ENCODE measurements around the gene ABCG1. TPM values are rescaled to one million over a fixed set of nuclear protein-coding genes. Genes with fewer than 3 reads are reported as not detected.

Gene ABCG1
- total RNA-seq, 3 donors from 2014 or later: 10.6 to 26.2 (median 23.7) TPM

- Histone ChIP-seq H3K4me1 (peaks cover 0 to 4% of the 10 kb centered on the region in 2 donors), H3K27me3 (no peaks in the 10 kb centered on the region), H3K4me3 (peak overlapping the region in 2 of 3 donors; percentile 3 to 39), H3K36me3 (no peaks in the 10 kb centered on the region), H3K27ac (peak overlapping the region; percentile 84 to 90), H3K9me3 (no peaks in the 10 kb centered on the region)
- no peak for DNase-seq (ENCODE audit: low spot score in 2 of 2)
- intact Hi-C loops (cut with DNase I; ENCODE audit: low total_unique reads): no loop called here
- TF ChIP-seq CTCF (IDR thresholded peaks at IDR 0.05): no peak
- no peak for TF ChIP-seq POLR2AphosphoS5 (IDR thresholded peaks at IDR 0.05)
- TF ChIP-seq POLR2A (IDR thresholded peaks at IDR 0.05): no peak
Measured at GRCh38 chr21:42300045-42300583, 81.2 kb downstream of the ABCG1 start.

GRCh38 chr21:42300956-42301355 is 82.0 kb downstream of the ABCG1 start:
- intact Hi-C loops (cut with DNase I; ENCODE audit: low total_unique reads): no loop called here
- H3K4me3 ChIP-seq: no peak overlapping the region
- H3K9me3 ChIP-seq: no peaks in the 10 kb centered on the region
- H3K36me3 ChIP-seq: no peaks in the 10 kb centered on the region
- DNase-seq (ENCODE audit: low spot score in 2 of 2): no peak
- peak overlapping the region; percentile 48 to 80 for H3K27ac ChIP-seq
- no peak for TF ChIP-seq POLR2A (IDR thresholded peaks at IDR 0.05)
- no peak for TF ChIP-seq CTCF (IDR thresholded peaks at IDR 0.05)
- TF ChIP-seq POLR2AphosphoS5 (IDR thresholded peaks at IDR 0.05): no peak
- peaks cover 0 to 4% of the 10 kb centered on the region in 2 donors for H3K4me1 ChIP-seq
- H3K27me3 ChIP-seq: no peaks in the 10 kb centered on the region

- Histone ChIP-seq H3K27ac (peak overlapping the region; percentile 48 to 80), H3K4me1 (peaks cover 0 to 4% of the 10 kb centered on the region in 2 donors), H3K36me3 (no peaks in the 10 kb centered on the region), H3K27me3 (no peaks in the 10 kb centered on the region), H3K4me3 (no peak overlapping the region), H3K9me3 (no peaks in the 10 kb centered on the region)
- DNase-seq (ENCODE audit: low spot score in 2 of 2): no peak
- no peak for TF ChIP-seq CTCF (IDR thresholded peaks at IDR 0.05)
- peak in 1 of 3 donors; percentile 53 for TF ChIP-seq POLR2AphosphoS5 (IDR thresholded peaks at IDR 0.05)
- no peak for TF ChIP-seq POLR2A (IDR thresholded peaks at IDR 0.05)
- intact Hi-C loops (cut with DNase I; ENCODE audit: low total_unique reads): no loop called here
Measured at GRCh38 chr21:42301371-42302075, 82.6 kb downstream of the ABCG1 start.

GRCh38 chr21:42302076-42302650 is 83.2 kb downstream of the ABCG1 start:
- TF ChIP-seq CTCF (IDR thresholded peaks at IDR 0.05): no peak
- peak in 1 of 3 donors; percentile 50 for TF ChIP-seq POLR2AphosphoS5 (IDR thresholded peaks at IDR 0.05)
- TF ChIP-seq POLR2A (IDR thresholded peaks at IDR 0.05): no peak
- no peak overlapping the region for H3K4me3 ChIP-seq
- H3K36me3 ChIP-seq: no peaks in the 10 kb centered on the region
- H3K27ac ChIP-seq: peak overlapping the region; percentile 25 to 77
- no peak for DNase-seq (ENCODE audit: low spot score in 2 of 2)
- H3K4me1 ChIP-seq: peaks cover 0 to 4% of the 10 kb centered on the region in 2 donors
- peaks cover 0 to under 1% of the 10 kb centered on the region in 2 donors for H3K27me3 ChIP-seq
- intact Hi-C loops (cut with DNase I; ENCODE audit: low total_unique reads): no loop called here
- no peaks in the 10 kb centered on the region for H3K9me3 ChIP-seq

- intact Hi-C loops (cut with DNase I; ENCODE audit: low total_unique reads): no loop called here
- Histone ChIP-seq H3K36me3 (no peaks in the 10 kb centered on the region), H3K27ac (peak overlapping the region; percentile 25 to 77)
Measured at GRCh38 chr21:42302794-42303193, 83.9 kb downstream of the ABCG1 start.

More at GRCh38 chr21:42302794-42303193, 83.9 kb downstream of the ABCG1 start:
- Histone ChIP-seq H3K27me3 (peaks cover 0 to 5% of the 10 kb centered on the region in 2 donors), H3K4me3 (no peak overlapping the region), H3K4me1 (peaks cover 0 to 4% of the 10 kb centered on the region in 2 donors), H3K9me3 (no peaks in the 10 kb centered on the region)
- no peak for DNase-seq (ENCODE audit: low spot score in 2 of 2)
- TF ChIP-seq POLR2A (IDR thresholded peaks at IDR 0.05): no peak
- no peak for TF ChIP-seq POLR2AphosphoS5 (IDR thresholded peaks at IDR 0.05)
- TF ChIP-seq CTCF (IDR thresholded peaks at IDR 0.05): no peak
